Measurements from ENCODE around the gene FLOT2.

Gene FLOT2

DNA sequence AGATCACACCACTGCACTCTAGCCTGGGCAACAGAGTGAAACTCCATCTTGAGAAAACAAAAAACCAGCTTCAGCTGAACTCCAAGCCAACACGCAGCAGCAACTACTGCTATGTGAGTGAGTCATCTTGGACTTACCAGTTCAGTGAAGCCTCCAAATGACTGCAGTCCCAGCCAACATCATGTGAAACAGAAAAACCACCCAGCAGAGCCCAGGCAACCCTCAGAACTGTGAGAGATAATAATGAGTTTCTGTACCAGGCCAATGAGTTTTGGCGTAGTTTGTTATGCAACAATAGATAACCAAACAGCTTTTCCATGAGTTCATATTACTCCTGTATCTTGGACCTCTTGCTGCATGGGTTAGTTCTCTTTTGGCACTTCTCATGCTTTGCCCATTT is 30.5 kb upstream of the FLOT2 start:
- TF ChIP-seq, protein P1, sequence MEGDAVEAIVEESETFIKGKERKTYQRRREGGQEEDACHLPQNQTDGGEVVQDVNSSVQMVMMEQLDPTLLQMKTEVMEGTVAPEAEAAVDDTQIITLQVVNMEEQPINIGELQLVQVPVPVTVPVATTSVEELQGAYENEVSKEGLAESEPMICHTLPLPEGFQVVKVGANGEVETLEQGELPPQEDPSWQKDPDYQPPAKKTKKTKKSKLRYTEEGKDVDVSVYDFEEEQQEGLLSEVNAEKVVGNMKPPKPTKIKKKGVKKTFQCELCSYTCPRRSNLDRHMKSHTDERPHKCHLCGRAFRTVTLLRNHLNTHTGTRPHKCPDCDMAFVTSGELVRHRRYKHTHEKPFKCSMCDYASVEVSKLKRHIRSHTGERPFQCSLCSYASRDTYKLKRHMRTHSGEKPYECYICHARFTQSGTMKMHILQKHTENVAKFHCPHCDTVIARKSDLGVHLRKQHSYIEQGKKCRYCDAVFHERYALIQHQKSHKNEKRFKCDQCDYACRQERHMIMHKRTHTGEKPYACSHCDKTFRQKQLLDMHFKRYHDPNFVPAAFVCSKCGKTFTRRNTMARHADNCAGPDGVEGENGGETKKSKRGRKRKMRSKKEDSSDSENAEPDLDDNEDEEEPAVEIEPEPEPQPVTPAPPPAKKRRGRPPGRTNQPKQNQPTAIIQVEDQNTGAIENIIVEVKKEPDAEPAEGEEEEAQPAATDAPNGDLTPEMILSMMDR (IDR thresholded peaks at IDR 0.05; ENCODE audit: insufficient read depth, low read depth, low read length, missing control alignments): no peak
- peak; percentile 83 for DNase-seq (ENCODE audit: low read depth)
- no peak overlapping the region for H3K4me3 ChIP-seq (ENCODE audit: low read depth, low read length)

DNA sequence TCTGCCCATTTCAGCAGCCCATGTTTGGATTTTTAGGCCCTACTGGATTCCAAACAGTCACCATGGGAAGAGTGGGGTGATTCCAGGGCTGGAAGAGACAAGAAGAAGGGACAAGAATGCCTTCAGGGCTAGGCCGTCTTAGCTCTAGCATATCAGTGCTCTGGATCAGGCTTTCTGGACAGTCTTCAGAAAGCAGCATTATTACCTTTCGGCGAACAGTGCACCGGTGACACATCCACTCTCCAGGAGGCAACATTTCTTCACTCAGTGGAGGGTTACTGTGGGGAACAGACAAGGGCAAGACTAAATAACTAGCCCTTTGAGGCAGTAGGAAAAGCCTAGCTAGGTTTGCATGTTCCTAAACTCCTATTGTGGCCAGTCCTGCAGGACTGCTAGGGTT is 29.3 kb upstream of the FLOT2 start:
- TF ChIP-seq, protein P1 (IDR thresholded peaks at IDR 0.05; ENCODE audit: insufficient read depth, low read depth, low read length, missing control alignments): no peak
- H3K4me3 ChIP-seq (ENCODE audit: low read depth, low read length): no peak overlapping the region
- DNase-seq (ENCODE audit: low read depth): no peak

DNA sequence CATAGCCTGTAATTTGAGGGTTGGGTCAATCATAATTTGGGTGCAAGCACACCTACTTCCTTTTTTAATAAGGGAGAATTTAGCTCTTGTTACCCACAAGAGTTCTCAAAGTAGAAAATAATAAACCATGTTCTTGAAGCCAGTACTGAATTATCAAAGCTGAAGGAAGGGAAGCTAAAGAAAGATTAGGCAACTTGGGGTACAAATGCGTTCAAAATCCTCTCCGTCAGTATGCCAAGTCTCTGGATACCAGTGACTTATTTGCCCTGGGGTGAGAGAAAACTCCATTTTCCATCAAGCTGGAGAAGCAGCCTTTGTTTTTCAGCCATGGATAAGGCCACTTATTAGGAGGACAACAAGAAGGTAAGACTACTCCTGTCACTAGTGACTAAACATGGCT is 28.8 kb upstream of the FLOT2 start:
- no peak for DNase-seq (ENCODE audit: low read depth)
- H3K4me3 ChIP-seq (ENCODE audit: low read depth, low read length): no peak overlapping the region
- TF ChIP-seq, protein P1 (IDR thresholded peaks at IDR 0.05; ENCODE audit: insufficient read depth, low read depth, low read length, missing control alignments): no peak

DNA sequence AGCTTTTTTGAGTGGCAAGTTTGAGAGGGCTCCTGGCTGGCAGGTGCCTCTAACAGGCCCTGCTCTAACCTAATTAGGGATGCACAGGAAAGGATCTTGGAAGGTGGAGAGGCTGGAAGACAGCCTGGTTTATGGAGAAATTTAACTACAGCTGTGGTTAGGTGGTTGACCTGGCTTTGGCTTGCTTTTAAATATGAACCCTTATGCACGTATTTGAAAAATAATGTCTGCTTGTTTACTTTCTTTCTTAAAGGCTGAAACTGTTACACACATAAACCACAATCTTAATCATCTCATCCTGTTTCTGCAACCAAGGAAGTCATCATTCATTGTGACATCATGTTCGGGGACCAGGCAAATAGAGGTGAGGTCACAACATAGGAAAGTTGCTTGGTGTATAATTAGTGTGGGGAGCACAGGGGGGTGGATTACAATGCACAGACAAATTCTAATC is 28.4 kb upstream of the FLOT2 start:
- no peak overlapping the region for H3K4me3 ChIP-seq (ENCODE audit: low read depth, low read length)
- TF ChIP-seq, protein P1 (IDR thresholded peaks at IDR 0.05; ENCODE audit: insufficient read depth, low read depth, low read length, missing control alignments): no peak
- peak; percentile 60 for DNase-seq (ENCODE audit: low read depth)

DNA sequence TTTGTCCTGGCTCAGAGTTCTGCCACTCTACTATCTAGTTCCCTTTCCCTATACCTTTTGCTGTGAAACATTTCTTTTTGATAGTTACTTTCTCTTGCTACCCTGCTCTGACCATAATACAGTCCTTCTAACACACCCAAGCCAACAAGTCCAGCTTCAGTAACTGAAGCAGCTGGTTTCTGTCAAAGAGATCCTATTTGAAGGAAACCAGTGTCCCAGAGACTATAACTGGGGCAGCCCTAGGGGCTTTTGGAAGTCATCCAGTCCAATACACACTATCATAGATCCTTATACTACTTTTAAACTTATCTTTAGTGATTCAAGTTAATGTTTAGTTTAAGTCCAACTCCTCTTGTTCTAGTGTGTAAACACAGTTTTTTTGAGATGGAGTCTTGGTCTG is 22.7 kb upstream of the FLOT2 start:
- no peak for DNase-seq (ENCODE audit: low read depth)
- no peak overlapping the region for H3K4me3 ChIP-seq (ENCODE audit: low read depth, low read length)
- TF ChIP-seq, protein P1 (IDR thresholded peaks at IDR 0.05; ENCODE audit: insufficient read depth, low read depth, low read length, missing control alignments): no peak

DNA sequence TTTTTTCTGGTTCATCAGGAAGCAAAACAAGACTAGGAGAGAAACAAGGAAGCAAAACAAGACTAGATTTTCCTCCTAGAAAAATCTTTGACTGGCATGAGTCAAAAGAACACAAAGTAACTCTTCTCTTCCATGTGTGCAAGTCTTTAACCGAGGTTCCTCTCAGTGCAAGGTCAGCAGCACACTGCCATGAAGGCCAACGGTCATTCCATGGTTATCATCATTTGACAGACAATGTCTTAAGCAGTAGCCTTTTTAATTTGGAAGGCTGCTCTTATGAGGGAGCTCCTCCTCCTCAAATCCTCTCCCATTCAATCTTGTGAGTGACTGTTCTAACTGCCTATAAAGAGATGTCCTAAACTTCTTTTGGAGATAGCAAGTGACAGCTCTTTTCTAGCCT is 20.8 kb upstream of the FLOT2 start:
- TF ChIP-seq, protein P1 (IDR thresholded peaks at IDR 0.05; ENCODE audit: insufficient read depth, low read depth, low read length, missing control alignments): no peak

DNA sequence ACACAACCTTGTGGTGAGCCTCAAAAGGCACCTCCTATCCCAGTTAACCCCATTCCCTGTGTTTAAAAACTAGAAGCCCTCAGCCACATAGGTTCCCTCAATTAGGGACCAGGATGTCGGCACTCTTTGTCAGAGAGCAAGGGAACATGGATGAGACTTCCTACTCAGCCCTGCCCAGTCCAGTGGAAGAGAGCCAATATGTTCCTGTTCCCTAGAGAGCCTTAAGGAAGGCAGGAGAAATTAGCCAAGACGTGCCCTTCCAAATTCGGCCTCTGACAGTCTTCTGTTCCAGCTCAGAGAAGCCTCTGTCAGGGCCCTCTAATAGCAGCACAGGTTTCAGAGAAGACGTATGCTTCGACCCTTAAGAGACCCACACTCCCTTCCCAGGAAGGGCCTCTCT is 19.9 kb upstream of the FLOT2 start:
- TF ChIP-seq, protein P1 (IDR thresholded peaks at IDR 0.05; ENCODE audit: insufficient read depth, low read depth, low read length, missing control alignments): no peak
- no peak for DNase-seq (ENCODE audit: low read depth)

More for the DNA sequence above, 20.8 kb upstream of the FLOT2 start:
- DNase-seq (ENCODE audit: low read depth): no peak
- H3K4me3 ChIP-seq (ENCODE audit: low read depth, low read length): no peak overlapping the region

More for the DNA sequence above, 19.9 kb upstream of the FLOT2 start:
- no peak overlapping the region for H3K4me3 ChIP-seq (ENCODE audit: low read depth, low read length)
